ENCODE results near the gene STXBP6.

The STXBP6 gene

GRCh38 chr14:24915403-24915921, 134.5 kb downstream of the STXBP6 start:
- no peak for DNase-seq (ENCODE audit: low read depth)

DNA sequence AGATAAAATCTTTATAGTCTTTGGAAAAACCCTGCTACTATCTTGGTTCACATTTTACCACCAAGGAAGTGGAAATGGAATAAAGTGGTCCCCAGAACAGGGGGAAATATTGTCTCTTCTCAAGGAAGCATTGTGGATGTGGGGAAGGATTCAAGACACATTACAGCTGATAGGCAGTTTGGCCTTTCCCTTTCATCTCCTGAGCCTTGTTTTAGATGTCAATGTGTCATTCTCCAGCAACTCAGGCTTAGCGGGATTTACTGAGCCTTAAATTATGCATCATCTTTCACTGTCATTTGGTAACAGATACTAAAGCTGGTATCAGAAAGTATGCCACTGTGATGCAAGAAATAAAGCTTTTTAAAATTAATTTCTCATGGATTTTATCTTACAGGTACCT, 136.2 kb downstream of the STXBP6 start:
- no peak for DNase-seq (ENCODE audit: low read depth)

- DNase-seq (ENCODE audit: low read depth): no peak
These were observed 136.9 kb downstream of the STXBP6 start for GRCh38 chr14:24913021-24913420.

DNA sequence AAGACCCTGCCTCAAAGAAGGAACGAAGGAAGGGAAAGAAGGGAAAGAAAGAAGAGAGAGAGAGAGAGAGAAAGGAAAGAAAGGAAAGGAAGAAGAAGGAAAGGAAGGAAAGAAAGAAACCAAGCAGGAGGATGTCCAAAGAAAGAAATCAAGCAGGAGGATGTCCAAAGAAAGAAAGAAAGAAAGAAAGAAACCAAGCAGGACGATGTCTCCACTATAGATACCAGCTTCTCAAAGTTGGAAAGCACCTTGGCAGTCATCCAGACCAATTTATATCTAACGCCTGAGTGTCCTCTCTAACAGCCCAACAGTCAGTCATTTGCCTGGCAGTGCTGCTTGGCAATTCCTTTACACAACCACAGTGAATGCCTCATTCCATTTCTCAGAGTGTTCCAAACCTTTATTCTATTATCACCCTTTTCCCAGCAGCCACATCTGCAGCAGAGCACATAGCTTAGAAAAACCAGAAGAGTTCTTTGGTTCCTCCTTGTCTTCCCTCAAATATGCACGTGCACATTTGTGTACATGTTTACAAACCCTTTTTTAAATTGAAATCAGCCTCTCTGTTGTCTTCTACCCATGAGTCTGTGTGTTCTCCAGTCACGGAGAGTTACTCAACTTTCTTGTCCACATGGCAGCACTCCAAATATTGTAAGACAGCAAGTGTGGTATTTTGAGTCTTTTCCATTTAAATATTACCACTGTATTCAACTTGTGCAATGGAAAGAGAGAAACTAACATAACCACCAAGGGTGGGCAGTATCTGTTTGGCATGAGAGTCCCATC, 138.4 kb downstream of the STXBP6 start:
- DNase-seq (ENCODE audit: low read depth): no peak

DNA sequence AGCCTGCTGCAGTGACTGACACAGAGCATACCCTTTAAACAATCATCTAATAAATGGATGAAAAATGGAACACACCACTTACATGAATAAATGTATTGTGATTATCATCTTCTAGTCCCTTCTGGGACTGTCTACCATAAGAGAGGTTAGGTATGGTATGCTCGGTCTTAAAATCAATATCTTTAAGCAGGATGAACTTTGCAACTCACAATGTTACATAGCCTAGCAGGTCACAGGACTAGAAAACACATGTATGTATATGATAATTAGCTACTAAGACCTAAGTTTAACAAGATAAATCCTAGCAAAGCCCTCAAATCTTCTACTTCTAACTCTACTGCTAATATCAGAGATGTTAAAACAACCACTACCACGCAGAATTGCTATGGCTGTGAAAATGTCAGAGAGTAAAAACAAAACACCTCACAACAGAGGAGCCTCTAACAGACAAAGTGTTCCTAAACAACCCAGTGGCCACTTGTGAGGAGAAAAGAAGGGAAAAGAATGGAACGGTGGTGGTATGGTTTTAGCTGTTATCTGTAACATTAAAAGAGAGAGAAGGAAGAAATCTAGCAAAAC, 139.4 kb downstream of the STXBP6 start:
- no peak for DNase-seq (ENCODE audit: low read depth)

- no peak for DNase-seq (ENCODE audit: low read depth)
These were observed 140.2 kb downstream of the STXBP6 start for GRCh38 chr14:24909523-24910302.

- no peak for DNase-seq (ENCODE audit: low read depth)
These were observed 141.2 kb downstream of the STXBP6 start for GRCh38 chr14:24908592-24909236.

- no peak for DNase-seq (ENCODE audit: low read depth)
These were observed 145.4 kb downstream of the STXBP6 start for GRCh38 chr14:24904533-24904932.

DNA sequence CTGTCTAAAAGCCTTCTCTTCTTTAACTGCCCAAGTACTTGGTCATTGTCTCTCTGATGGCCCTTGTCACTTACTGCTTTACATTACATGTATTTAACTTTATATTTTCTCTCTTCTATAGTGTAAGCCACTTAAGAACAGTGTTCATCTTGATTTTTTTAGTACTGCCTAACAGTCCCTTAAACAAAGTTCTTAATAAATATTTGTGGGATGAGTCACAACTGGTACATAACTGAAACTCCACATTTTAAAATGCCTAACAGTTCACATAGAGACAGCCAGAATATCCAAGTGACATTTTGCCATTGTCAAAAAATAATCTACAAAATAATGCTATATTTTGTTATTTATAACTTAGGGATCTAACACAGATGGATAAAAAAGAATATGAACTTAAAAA, 146.6 kb downstream of the STXBP6 start:
- DNase-seq (ENCODE audit: low read depth): no peak

GRCh38 chr14:24900269-24901100, 149.5 kb downstream of the STXBP6 start:
- no peak for DNase-seq (ENCODE audit: low read depth)

GRCh38 chr14:24897793-24898192, 152.2 kb downstream of the STXBP6 start:
- DNase-seq (ENCODE audit: low read depth): no peak

DNA sequence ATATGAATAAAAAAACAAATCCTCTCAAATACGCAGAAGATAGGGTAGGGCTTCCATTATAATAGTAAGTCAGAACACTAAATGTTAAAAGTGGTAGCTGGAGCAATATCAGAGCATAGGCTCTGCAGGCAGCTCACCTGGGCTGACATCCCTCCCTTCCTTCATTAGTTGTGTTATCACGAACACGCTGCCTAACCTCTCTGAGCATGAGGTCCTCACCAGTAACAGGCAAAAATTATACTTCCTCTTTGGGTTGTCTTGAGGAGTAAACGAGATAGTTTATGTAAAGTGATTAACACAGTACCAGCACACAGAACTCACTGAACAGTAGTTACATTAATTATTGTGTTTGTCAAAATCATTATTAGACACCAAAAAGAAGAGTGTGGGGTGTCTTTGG, 154.3 kb downstream of the STXBP6 start:
- DNase-seq (ENCODE audit: low read depth): no peak

DNA sequence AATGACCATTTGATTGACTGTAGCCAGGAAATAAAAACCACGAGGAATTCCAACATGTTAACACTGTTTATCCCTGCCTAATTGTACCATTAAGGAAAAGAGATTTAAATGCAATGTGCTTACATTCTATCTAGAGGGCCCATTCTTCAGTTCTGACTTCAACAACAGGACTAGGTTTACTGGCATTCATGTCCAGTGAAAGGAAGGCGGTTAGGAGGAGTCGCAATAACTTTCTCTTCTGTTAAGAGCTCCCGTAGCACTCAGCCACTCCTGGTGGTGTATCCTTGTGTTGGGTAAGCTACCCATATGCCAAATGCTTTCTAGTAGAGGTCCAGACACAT, 154.7 kb downstream of the STXBP6 start:
- no peak for DNase-seq (ENCODE audit: low read depth)

DNA sequence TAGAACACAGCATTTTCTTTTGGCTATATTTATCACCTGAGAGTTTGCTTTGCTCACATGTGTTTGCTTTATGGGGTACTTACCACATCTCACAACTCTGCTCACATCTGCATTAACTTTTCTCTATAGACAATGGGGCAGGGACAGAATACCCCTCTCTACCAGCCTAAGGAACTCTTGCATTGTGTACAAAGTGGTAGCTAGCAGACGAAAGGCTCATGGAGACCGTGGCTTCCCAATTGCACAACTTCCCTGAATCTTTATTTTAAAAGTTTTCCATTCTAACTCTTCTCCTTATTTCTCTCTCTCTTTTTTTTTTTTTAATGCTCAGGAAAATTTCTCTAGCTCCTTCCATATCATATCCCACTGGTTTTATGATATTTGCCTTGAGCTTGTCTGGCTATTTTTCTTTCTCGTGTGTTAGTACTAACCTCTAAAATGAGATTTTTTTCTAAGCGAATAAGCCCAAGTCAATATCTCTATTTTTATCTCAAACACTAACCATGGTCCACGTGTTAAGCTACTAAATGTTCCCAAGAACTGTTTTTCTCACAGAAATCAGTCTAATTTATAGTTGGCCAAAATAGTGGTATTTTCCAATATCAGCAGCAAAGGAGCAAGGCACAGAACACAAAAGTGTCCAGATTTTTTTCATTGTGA, 155.2 kb downstream of the STXBP6 start:
- no peak for DNase-seq (ENCODE audit: low read depth)

- no peak for DNase-seq (ENCODE audit: low read depth)
These were observed 157.4 kb downstream of the STXBP6 start for GRCh38 chr14:24892497-24893051.

GRCh38 chr14:24891987-24892496, 157.9 kb downstream of the STXBP6 start:
- DNase-seq (ENCODE audit: low read depth): no peak

DNA sequence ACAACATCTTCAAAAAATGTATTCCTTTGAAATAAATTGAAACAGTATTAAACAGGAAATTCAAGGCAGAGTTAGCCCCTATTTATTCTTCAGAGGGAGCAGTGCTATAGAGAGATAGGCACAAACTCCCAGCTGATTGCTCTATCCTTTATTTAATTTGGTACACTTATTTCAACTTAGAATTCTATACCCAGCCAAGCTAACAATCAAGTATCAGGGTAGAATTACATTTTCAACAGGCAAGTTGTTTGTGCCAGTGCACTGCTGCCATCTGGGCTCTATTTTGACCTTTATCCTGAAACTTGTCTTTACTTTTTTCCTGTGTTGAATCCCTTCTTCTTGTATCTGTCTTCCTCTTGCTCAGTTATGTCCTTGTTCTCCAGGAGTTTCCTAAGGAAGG, 159.2 kb downstream of the STXBP6 start:
- DNase-seq (ENCODE audit: low read depth): no peak

- no peak for DNase-seq (ENCODE audit: low read depth)
These were observed 160.1 kb downstream of the STXBP6 start for GRCh38 chr14:24889843-24890242.

GRCh38 chr14:24888532-24888931, 161.4 kb downstream of the STXBP6 start:
- DNase-seq (ENCODE audit: low read depth): no peak

DNA sequence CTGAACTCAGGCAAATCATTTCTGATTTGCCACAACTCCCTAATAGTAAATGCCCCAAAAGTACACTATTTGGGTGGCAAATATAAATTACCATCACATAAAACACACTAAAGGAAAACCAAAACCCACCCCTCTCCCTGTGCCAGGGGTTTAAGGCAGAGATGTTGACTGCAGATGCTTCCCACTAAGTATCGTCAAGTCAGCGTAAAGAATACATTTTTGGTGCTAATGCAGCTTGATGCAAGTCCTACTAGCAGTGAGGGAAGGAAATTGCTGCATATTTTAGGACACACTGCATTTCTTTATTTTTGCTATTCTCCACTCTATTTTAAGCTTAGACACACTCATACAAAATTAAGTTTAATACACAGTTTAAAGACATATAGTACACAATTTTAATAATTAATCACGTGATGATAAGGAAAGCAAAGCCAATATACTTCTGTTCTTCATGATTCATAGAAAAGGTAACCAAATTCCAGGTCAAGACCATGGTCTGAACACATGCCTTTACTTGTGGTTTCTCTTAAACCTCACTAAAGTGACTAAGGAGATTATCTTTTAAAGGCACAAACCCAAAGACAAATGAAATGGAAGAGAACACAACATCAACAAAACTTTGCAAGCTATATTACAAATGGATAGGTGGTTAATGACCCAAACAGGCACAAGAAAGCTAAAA, 162.2 kb downstream of the STXBP6 start:
- DNase-seq (ENCODE audit: low read depth): no peak
